Lung (tissue), 12 donors: ENCODE results near the gene KCNB1. TPM values are rescaled to one million over a fixed set of nuclear protein-coding genes. Genes with fewer than 3 reads are reported as not detected.

Experiments
- ATAC-seq: fragments of 200-7000 bp; cut with Tn5 transposase; one replicate; pipeline ENCODE4 v1.9.1; 2020; ENCODE audit warnings: moderate number of reproducible peaks; ENCODE audit not compliant: insufficient read depth, low FRiP score
- DNase-seq, 3 donors: peaks; one replicate each; pipeline ENCODE4 v3.0.0-alpha.2; 2013 to 2017
- H3K27ac ChIP-seq, 2 donors: one replicate each; pipeline ENCODE4 v1.5.1; 2013; ENCODE audit warnings: mild to moderate bottlenecking in 2 of 2, moderate library complexity in 2 of 2, control low read depth in 1 of 2, inconsistent platforms in 1 of 2, low read depth in 1 of 2, low read length in 1 of 2
- H3K27me3 ChIP-seq, 3 donors: one replicate each; pipeline ENCODE4 v1.5.1; 2013; ENCODE audit warnings: low read length in 2 of 3; ENCODE audit not compliant: control insufficient read depth in 3 of 3, insufficient read depth in 3 of 3
- H3K36me3 ChIP-seq, 4 donors: one replicate each; pipeline ENCODE4 v1.5.1; 2013; ENCODE audit warnings: low read length in 4 of 4, mild to moderate bottlenecking in 1 of 4, moderate library complexity in 1 of 4; ENCODE audit not compliant: control insufficient read depth in 4 of 4, insufficient read depth in 4 of 4
- H3K4me1 ChIP-seq, 5 donors: one replicate each; pipeline ENCODE4 v1.5.1; 2013; ENCODE audit warnings: low read length in 5 of 5, mild to moderate bottlenecking in 2 of 5, moderate library complexity in 1 of 5; ENCODE audit not compliant: control insufficient read depth in 5 of 5, insufficient read depth in 5 of 5
- H3K4me3 ChIP-seq: one replicate; pipeline ENCODE4 v1.5.1; 2013; ENCODE audit warnings: mild to moderate bottlenecking, control low read depth, moderate library complexity
- H3K9ac ChIP-seq, 2 donors: one replicate each; pipeline ENCODE4 v1.5.1; 2013; ENCODE audit warnings: low read length in 2 of 2, control low read depth in 1 of 2; ENCODE audit not compliant: insufficient read depth in 1 of 2
- H3K9me3 ChIP-seq, 4 donors: one replicate each; pipeline ENCODE4 v1.5.1; 2013; ENCODE audit warnings: low read length in 3 of 4, mild to moderate bottlenecking in 1 of 4, moderate library complexity in 1 of 4; ENCODE audit not compliant: control insufficient read depth in 4 of 4, insufficient read depth in 3 of 4
- CTCF ChIP-seq: IDR thresholded peaks from 2 replicates; pipeline ENCODE4 v1.5.1; 2012; ENCODE audit warnings: mild to moderate bottlenecking; ENCODE audit errors: control extremely low read depth, extremely low read depth
- WGBS, 2 donors: extraction: QIAGEN DNeasy Blood & Tissue Kit; methylation state at CpG; one replicate each; pipeline ENCODE4 v1.1.7; 2013; 5-methylcytosine and 5-hydroxymethylcytosine counted together
- polyA plus RNA-seq, 2 donors: library from polyadenylated mRNA; stranded (reverse); fragments of 200-250 nt; gene quantifications; one replicate each; pipeline ENCODE4 v1.2.1, GENCODE V29; 2013
- total RNA-seq, 2 donors: library from RNA; depleted of rRNA in 1 of 2; stranded (reverse); fragments of >200 nt in 1 of 2; gene quantifications; one replicate each; pipeline ENCODE4 v1.2.1, GENCODE V29; 2014 to 2021
- donor health status: control.
- donor health status: control.
- donor health status: Bipolar disorder and iron deficiency.
- donor health status: healthy.
- donor health status: DM: yes; HTN: yes; CAD: no.

KCNB1 gene
- total and polyA plus RNA-seq, 4 donors = 0.11 to 1.0 (median 0.57) TPM

GRCh38 chr20:49388744-49389143 is 93.7 kb downstream of the KCNB1 start:
- ATAC-seq (no peak), DNase-seq (peak in 1 of 3 donors; percentile 31)
- H3K9ac ChIP-seq = no peak overlapping the region
- no peaks in the 10 kb centered on the region for H3K36me3 ChIP-seq
- no peaks in the 10 kb centered on the region for H3K27me3 ChIP-seq
- no peaks in the 10 kb centered on the region for H3K4me1 ChIP-seq
- no peak for TF ChIP-seq CTCF
- H3K27ac ChIP-seq = no peak overlapping the region
- no peak overlapping the region for H3K4me3 ChIP-seq
- peaks cover 0 to 2% (median 0%) of the 10 kb centered on the region in 4 donors for H3K9me3 ChIP-seq

GRCh38 chr20:49387581-49387939 is 94.9 kb downstream of the KCNB1 start:
- Histone ChIP-seq H3K4me3 (no peak overlapping the region), H3K27me3 (no peaks in the 10 kb centered on the region), H3K27ac (no peak overlapping the region), H3K4me1 (no peaks in the 10 kb centered on the region), H3K9me3 (peaks cover 0 to 2% (median 0%) of the 10 kb centered on the region in 4 donors), H3K9ac (no peak overlapping the region), H3K36me3 (no peaks in the 10 kb centered on the region)
- ATAC-seq (no peak), DNase-seq (no peak)
- TF ChIP-seq CTCF = no peak
- WGBS, 2 donors = 83 to 84% methylated on average over 4 of the region's 4 CpGs

- Histone ChIP-seq H3K36me3 (no peaks in the 10 kb centered on the region), H3K9me3 (peaks cover 0 to 2% (median 0%) of the 10 kb centered on the region in 4 donors), H3K27me3 (no peaks in the 10 kb centered on the region), H3K4me1 (no peaks in the 10 kb centered on the region), H3K4me3 (no peak overlapping the region), H3K27ac (no peak overlapping the region), H3K9ac (no peak overlapping the region)
- ATAC-seq = no peak
- DNase-seq = no peak
- WGBS, 2 donors = 28 to 38% methylated on average over 6 of the region's 6 CpGs
- no peak for TF ChIP-seq CTCF
Observed at GRCh38 chr20:49386848-49387580, 95.5 kb downstream of the KCNB1 start.

- H3K36me3 ChIP-seq = no peaks in the 10 kb centered on the region
- no peak overlapping the region for H3K27ac ChIP-seq
- peaks cover 0 to 2% (median 0%) of the 10 kb centered on the region in 4 donors for H3K9me3 ChIP-seq
- H3K4me3 ChIP-seq = no peak overlapping the region
- 54 to 89% methylated on average over 1 of the region's 1 CpG for WGBS, 2 donors
- TF ChIP-seq CTCF = no peak
- H3K4me1 ChIP-seq = peaks cover 0 to 3% (median 0%) of the 10 kb centered on the region in 5 donors
- no peaks in the 10 kb centered on the region for H3K27me3 ChIP-seq
- ATAC-seq (no peak), DNase-seq (peak in 2 of 3 donors; percentile 22 to 29)
- H3K9ac ChIP-seq = no peak overlapping the region
Observed at GRCh38 chr20:49385465-49385864, 97.0 kb downstream of the KCNB1 start.
